GM18873 (cell line): Measurements from ENCODE around the gene SNAPC5.
A peak's percentile ranks its signal among the peaks of the same experiment; 100 is the strongest.
"Not testable (repeated sequence)": the region's sequence is repeated elsewhere in the genome, so short reads cannot be mapped to it uniquely, and the experiment has no call there.

ENCODE experiments used
- ATAC-seq: cut with Tn5 transposase; IDR thresholded peaks from one replicate; pipeline ENCODE4 v1.9.1; 2021; ENCODE audit warnings: mild to moderate bottlenecking, moderate library complexity, moderate number of reproducible peaks; ENCODE audit not compliant: unreplicated experiment, low FRiP score

SNAPC5 gene, protein sequence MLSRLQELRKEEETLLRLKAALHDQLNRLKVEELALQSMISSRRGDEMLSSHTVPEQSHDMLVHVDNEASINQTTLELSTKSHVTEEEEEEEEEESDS

DNA sequence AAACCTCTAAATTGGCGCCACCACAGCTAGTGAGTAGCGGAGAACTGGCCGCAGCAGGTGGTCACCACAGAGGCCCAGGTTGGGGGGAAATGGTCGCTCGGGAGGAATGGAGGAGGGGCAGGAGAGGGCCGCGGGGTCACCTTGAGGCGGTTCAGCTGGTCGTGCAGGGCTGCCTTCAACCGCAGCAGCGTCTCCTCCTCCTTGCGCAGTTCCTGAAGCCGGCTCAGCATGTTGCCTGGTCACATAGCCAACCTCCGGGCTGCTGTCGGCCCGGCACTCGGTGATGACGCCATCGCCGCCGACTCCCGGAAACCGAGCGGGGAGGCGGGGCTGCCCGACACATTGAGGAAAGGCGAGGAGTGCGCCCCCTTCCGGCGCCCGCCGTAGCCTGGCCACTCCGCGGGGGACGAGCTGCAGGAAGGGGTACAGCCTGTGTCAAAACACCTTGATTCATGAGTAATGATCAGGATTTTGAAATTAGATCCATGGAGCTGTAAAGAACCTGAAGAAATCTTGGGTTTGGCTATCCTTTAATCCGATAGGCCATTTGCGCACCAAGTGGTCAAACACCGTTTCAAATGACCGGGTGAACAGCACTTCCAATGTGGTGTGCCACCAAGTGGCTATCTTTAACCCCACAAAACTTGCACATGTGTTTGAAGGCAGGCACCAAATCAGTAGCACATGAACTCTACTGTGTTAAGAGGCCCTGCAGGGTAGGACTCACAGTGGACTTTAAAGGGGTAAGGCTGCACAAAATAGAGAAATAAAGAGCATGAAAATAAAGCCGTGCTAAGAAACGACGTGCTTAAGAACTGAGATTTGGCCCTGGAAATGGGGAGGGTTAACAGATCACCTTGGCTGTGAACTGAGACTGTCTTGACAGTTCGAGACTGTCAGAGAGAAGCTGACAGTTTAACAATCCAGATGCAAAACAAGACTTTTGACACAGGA lies at the start of gene SNAPC5:
Gene SNAPC5 (minus strand): TSS at position 261 of the 954 bp plus-strand sequence. CDS start 31 bp downstream, at position 230.
- ATAC-seq: peak; percentile 80

DNA sequence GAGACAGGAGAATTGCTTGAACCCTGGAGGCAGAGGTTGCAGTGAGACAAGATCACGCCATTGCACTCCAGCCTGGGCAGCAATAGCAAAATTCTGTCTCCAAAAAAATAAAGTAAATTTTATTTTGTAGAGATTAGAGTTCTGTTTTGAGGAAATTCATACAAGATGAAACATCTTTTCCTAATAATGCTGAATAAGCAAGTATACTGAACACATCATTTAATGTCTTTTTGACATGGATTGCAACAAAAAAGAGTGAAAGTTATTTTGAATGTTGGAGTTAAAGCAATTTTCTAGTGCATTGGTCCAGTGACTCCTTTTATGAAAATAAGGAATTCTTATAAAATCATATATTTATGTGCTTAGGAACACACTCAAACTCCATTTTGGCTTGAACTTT lies 47.7 kb upstream of the SNAPC5 start:
- no peak for ATAC-seq

DNA sequence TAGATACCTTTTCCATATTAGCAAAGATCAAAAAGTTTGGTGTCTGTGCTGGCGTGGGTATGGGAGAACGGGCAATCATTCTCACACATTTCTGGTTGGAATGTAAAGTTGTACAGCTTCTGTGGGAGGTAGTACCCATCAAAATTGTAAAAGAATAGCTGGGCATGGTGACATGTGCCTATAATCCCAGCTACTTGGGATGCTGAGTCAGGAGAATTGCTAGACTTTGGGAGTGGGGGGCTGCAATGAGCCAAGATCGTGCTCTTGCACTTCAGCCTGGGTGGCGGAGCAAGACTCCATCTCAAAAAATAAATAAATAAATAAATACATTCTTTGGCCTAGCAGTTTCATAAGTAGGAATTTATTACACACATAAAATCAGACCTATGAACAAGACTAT lies 45.3 kb upstream of the SNAPC5 start:
- ATAC-seq: no peak

DNA sequence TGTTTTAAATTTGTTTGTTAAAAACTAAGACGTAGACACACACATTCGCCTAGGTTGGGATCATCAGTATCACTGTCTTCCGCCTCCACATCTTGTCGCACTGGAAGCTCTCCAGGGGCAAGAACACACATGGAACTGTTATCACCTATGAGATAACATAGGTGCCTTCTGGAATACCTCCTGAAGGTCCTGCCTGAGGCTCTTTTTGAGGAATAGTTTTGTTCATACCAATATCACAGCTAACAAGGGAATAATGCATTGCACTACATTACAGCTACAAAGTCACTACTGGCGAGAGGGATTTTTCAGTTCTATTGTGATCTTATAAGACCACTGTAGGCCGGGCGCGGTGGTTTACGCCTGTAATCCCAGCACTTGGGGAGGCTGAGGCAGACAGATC lies 37.5 kb upstream of the SNAPC5 start:
- no peak for ATAC-seq

DNA sequence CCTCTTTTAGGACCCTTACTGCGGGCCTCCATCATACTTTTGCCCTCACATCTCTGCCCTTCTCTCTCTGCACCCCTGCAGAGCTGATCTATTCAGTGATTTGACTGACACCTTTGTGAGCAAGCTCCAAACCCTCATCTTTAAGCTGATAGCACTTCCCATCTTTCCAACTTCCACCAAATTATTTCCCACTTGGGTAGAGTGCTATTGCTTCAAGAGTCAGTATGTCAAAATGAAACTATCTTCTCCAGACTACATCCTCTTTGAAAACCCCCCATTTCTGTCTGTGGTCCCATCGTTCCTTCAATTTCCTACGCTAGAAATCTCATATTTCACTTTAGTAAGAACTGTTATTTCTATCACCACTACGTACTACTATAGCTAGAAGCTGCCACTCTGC lies 27.3 kb upstream of the SNAPC5 start:
- ATAC-seq: no peak

DNA sequence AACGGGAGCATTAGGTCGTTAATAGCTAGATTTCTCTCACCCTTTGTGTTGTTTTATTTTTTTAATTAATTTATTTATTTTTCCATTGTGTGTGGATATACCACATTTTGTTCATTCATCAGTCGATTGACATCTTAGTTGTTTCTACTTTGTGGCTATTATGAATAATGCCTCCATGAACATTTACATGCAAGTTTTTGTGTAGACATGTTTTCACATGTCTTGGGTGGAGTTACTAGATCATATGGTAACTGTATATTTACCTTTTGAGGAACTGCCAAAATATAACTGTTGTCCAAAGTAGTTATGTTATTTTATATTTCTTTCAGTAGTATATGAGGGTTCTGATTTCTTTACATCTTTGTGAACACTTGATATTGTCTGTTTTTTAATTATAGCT lies 26.4 kb upstream of the SNAPC5 start:
- ATAC-seq: no peak

DNA sequence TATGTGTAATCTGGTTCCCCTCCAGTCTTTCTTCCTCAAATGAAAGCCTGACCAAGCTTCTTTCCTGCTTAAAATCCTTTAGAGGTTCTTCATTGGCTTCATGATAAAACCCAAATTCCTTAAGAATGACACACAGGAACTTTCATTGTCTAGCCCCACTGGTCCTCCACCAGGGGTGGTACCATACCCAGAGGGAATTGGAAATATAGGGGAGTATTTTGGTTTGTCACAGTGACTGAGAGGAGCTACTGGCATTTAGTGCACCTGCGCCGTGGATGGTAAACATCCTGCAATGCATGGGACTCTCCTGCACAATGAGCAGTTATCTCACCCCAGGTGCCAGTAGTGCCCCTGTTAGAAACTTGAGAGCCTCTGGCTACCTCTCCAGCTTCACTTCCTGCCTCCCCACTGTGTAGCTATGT lies 18.4 kb upstream of the SNAPC5 start:
- no peak for ATAC-seq

DNA sequence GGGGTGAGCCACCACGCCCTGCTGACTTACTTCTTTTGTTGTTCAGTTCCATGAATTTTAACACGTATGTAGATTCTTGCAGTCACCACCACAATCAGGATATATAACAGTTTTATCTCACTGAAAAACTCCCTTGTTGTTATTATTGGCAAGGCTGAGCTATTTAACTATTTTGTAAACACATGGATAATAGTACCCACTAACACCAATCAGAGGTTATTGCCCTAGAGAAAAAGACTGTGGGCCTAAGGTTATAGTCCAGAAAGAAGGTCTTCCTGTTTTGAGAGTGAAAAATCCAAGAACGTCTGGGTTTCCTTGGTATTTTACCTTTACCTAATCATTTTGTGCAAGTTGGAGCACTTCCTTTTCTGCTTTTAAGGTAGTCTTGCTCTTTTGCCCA lies 17.0 kb upstream of the SNAPC5 start:
- ATAC-seq: no peak

DNA sequence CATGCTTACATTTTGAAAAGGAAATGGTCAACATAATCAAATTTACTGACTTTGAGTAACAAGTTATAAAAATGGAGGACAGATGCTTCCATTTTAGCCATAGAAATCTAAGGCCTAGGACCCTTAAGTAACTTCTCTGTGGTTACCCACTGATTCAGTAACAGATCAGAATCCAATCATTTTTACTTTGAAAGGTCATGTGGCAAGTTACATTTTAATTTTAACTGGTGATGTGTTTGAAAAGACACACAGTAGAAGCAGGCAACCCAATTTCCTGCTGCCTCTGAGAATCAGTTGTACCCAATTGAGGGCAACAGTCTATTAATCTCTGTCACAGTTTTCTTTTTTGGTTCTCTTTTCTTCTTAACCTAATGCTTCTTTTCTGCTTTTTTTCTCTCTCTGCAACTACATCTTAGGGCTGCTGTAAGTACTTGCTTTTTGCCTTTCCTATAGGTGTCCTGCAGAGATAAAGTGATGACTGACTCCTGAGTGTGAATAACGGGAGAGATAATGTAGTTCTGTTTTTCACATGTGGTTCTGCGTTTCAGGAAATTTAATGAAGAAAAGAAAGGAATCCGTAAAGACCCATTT lies 10.8 kb upstream of the SNAPC5 start:
- no peak for ATAC-seq

DNA sequence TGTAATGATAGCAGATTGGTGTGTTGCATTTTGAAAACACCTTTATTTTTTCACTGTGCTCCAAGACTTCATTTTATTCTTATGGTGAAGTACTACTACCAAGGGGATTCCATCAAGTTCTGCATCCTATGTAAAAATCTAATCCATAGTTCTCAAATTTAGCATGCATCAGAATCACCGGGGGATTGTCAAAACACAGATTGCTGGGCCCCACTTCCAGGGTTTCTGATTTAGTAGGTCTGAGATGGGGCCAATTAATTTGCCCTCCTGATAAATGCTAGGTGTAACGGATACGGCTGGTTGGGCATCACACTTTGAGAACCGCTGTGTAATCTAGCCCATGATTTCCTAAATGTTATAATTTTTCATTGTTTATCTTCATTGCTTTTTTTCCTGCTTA lies 8.3 kb upstream of the SNAPC5 start:
- no peak for ATAC-seq

DNA sequence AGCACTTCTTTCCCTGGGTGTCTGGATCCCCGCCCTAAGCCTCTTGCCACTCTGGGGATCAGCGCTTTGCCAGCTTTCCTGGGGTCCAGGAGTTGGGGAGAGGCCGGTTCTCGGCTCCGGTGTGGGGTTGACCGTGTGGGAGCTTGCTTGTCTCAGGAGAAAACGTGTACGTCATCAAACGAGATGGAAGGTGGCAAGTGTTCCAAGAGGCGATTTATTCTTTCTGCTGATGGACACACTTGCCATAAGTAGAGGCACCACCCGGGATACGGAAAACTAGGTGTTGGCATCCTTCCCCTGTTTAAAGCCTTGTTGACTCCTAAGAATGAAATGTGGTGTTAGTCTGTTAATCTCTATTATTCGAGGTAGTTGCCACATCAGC lies 7.9 kb upstream of the SNAPC5 start:
- no peak for ATAC-seq

DNA sequence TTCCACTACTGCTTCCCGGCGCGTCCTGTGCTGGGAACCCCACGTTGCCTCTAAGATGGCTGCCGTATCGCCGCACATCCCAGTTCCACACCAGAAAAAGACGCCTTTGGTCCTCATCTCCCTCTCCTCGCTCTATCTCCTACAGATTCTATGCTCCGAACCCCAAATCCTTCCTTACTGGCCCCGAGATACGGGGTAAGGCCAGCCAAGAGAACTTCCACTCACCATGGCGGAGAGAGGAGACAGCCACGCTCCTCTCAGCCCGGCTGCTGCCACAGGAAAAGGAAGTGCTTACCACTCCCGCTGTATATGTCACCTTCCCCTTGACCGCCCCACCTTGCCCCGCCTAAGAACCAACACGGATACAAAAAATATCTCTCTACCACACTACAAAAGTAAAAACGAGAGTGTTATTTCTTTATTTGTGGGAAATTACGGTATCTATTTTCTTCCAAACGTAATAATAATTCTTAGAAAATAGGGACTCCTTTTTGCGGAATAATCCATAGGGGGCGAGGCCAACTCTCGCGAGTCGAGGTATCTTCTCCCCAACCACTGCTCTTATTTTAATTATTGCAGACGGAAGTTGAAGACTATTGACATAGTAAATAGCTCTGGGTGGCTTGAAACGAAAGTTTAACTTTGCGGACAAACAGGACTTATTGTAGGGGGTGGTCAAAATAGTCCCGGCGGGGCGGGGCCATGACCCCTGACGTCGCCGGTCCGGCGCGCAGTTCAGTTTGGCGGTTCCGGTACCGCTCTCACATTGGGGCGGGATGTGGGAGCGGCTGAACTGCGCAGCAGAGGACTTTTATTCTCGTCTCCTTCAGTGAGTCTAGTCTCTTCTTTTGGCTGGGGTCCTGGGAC lies 7.2 kb upstream of the SNAPC5 start, which contains the start of the genes RPL4 and ZWILCH:
Gene RPL4 (minus strand): TSS at position 293 of the 867 bp plus-strand sequence. CDS start 65 bp downstream, at position 228.
Gene ZWILCH (plus strand): TSS at position 764 of the 867 bp plus-strand sequence. CDS start 13 bp downstream, at position 777.
- peak; percentile 57 for ATAC-seq

DNA sequence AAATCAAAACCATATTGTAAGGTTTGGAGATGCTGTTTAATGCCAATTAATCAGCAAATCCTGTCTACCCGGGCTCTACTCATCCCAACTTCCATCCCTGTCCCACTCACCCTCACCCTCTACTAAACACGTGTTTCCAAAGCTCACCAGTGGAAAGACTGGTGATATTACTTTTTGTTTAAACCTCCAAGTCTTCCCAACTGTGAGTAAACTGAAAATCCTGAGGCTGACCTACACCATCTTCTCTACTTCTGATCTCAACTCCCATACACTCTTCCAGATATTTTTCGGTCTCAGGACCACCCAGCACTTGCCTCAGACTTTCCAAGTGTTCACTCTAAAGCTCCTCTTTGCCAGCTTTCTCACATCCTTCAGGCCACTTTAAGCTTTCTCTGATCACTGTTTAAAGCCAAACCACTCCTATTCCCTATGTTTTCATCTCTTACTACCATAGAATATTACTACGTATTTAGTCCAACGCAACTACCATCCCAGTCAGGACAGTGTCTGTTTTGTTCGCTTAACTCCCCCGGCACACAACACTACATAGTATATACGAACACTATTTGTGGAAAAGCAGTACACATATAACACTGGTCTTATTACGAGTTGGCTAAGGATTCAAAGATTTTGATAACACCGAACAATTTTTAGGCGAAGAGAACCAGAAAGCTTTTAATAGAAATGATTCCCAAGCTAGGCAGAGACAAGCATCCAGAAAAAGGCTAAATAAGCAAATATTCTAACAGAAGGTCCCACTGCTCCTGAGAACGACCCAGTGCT lies 6.4 kb upstream of the SNAPC5 start:
- ATAC-seq: no peak

DNA sequence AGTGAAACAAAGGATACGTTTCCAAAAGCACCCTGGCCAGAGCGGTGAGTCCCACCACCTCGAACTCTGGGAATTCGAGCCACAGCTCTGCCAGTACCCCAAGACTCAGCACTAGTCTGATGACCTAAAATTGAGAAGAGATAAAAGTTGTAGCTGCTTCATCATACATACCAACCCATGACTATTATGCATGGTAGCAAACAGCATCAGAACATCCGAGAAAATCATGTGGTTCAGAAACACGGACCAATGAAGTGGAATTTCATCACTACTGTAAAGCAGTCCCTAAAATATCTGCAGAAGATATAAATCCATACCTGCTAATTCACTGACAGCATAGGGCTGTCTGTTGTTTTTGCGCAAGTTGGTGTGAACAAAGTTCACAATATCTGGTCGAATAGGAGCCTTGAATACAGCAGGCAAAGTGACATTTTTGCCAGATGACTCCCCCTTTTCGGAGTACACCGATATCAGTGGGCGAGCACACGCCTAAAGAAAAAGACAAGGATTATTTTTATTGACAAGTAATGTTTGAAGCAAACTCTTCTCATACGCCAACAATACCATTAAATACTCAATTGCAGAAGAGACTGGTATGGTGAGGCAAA lies 5.6 kb upstream of the SNAPC5 start:
- ATAC-seq: not testable (repeated sequence)

DNA sequence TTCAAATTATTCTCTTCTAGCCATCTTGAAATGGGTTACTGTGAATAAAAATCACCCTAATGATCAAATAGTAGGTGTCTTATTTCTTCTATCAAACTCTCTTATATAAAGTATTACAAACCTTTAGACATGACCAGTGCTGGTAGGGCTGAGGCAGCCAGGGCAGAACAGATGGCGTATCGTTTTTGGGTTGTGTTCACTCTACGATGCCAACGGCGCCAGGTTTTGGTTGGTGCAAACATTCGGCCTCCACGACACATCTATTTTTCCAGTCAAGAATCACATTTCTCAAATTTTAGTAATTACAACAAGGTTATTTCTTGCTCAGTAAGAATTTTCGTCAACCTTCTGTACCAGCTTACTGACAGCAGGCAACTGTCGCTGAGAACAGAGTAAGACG lies 4.9 kb upstream of the SNAPC5 start:
- no peak for ATAC-seq

DNA sequence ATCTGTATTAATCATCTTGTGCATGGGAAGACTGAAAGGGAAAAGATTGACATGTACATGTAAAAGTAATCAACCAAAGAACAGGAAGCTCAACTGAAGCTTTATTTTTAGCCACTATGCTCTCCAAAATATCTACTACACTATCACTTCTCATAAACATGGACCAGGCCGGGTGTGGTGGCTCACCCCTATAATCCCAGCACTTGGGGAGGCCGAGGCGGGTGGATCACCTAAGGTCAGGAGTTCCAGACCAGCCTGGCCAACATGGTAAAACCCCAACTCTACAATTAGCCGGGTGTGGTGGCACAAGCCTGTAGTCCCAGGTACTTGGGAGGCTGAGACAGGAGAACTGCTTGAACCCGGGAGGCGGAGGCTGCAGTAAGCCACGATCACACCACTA lies 2.8 kb upstream of the SNAPC5 start:
- not testable (repeated sequence) for ATAC-seq

DNA sequence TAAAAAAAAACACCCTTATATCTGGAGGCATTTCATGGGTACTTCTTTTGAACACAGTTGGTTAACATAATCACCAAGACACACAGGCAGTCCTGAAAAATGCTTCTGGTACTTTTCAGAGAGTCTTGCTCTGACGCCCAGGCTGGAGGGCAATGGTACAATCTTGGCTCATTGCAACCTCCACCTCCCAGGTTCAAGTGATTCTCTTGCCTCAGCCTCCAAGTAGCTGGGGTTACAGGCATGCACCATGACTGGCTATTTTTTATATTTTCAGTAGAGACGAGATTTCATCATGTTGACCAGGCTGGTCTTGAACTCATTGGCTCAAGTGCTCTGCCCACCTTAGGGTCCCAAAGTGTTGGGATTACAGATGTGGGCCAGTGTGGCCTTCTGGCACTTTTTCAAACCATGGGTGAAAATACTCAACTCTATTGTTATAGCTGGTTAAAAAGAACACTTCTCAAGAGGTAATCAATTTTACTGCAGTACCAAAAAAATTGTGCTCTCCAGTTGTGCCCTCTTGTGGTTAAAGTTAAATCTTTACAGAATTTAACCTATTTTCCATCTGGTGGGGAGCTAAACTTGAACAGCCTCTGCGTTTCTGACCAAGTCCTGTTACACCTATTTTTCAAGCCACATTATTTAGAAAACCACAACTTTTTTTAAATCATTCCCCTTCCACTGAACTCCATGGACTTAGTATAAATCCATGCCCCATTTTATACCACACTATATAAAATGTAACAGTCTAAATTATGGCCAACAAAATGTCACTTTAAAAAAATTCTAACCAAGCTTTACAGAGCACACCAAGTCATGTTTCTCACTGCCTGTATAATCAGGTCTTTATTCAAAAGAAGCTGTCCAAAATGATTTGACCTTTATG lies 1.2 kb upstream of the SNAPC5 start:
- no peak for ATAC-seq

DNA sequence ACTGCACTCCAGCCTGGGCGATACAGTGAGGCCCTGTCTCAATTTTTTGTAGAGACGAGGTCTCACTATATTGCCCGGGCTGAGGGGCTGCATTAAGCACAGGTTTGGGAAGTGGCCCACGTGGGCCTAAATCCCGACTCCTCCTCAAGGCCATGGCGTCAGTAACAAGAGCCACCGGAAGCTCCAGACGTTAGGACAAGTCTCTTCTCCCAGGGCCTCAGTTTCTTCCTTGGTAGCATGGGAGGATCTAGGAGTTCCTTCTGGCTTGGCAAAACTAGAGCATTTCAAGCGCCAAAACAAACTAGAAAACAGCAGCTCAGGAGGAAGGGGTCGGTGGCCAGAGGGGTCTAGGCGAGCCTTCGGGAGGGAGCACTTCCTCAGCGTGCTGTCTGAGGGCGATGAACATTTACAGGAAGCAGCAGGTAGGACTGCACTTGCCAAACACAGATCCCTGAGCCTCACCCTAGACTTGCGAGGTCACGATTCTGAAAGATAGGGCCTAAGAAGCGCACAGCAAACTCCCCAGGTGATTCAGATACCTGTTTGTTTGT lies 536 bp downstream of the SNAPC5 start:
- ATAC-seq: no peak
